NCI-H82 treated with DMSO at 0.1 percent for 48 hours (cell line): ENCODE data around the gene HPCAL4.

Source experiments
- DNase-seq: peaks from one replicate; lab custom pipeline; 2025; ENCODE audit not compliant: unreplicated experiment; lab: John Stamatoyannopoulos, UW

Gene HPCAL4

DNA sequence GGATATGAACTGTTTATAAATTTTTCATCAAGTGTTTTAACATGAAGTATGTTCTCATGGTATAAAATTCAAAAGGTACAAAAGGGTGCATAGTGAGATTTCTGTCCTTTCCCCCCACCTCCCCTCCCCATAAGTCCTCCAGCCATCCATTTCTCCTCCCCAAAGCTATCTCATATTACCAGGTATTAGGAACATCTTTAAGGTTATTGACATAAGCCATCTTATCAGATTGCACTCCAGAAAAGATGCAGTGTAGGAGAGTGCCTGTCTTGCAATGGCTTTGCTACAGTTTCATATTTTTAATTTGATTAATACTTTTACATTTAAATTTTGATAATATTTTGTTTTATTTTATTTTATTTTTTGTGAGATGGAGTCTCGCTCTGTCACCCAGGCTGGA, 13.5 kb upstream of the HPCAL4 start:
- DNase-seq, result no peak

DNA sequence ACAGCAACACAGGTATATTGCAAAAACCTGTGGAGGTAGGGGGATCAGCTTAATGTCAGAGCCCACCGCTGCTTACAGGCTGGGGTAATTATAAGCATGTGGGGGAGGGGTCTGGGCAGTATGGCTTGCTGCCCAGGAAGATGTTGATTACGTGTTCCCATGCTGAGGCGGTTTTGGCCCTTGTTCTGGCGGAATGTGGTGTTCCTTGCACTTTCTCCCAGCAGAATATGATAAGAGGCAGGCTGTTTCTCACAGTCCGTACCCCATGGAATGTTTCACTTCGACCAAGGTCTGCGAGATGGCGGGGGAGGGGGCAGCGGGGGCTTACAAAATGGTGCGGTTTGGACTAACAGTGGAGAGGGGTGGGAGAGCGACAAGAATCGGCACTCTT, 9.8 kb upstream of the HPCAL4 start:
- no peak for DNase-seq

GRCh38 chr1:39700348-39700747, 9.1 kb upstream of the HPCAL4 start:
- no peak for DNase-seq

DNA sequence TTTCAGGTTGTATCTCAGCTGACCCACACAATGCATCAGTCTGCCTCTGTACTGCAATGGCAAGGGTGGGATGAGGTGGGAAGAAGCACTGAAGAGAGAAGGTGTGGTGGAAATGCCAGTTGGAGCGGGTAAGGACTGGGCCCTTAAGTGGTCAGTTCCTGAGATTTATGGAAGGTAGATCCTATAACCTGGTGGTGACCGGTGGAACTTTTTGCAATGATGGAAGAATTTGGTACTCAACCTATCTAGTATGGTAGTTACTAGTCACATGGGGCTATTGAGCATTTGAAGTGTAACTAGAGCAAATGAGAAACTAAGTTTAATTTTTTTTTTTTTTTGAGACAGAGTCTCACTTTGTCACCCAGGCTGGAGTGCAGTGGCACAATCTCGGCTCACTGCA, 8.2 kb upstream of the HPCAL4 start:
- no peak for DNase-seq

DNA sequence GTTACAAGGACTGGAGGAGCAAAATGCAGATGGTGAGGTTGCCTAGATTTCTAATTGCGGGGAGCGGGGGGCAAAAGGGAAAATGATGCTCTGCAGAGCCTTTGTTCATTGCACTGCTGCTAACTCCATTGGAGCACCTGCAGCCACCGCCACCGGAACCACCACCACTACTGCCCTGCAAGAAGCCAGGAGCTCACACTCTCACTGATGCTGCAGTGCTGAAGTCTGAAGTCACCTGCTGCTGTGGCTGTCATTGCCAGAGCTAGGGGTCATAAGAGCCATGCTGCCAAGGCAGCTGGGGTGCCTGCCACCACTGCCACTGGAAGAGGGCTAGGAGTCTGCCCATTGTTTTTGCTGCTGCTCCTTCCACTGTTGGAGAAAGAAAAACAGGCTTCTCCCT, 7.3 kb upstream of the HPCAL4 start:
- DNase-seq, result no peak

DNA sequence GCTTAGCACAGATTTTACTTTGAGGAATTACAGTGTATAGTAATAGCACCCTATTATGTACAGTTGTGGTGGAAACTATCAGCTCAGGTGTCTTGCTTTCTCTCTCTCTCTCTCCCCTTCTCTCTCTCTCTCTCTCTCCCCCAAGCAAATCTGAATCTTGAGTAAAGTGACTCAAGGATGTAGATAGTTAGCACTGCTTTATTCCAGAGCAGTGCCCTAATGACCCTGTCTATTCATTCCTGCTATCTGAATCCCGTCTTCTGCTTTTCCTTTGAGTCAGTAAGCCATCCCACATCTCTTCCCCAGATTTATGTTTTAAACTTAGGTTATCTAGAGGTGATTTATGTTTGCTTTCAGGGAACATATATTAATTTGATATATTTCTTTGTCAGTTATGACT, 5.2 kb upstream of the HPCAL4 start:
- DNase-seq, result no peak

GRCh38 chr1:39695016-39695415, 3.8 kb upstream of the HPCAL4 start:
- no peak for DNase-seq

DNA sequence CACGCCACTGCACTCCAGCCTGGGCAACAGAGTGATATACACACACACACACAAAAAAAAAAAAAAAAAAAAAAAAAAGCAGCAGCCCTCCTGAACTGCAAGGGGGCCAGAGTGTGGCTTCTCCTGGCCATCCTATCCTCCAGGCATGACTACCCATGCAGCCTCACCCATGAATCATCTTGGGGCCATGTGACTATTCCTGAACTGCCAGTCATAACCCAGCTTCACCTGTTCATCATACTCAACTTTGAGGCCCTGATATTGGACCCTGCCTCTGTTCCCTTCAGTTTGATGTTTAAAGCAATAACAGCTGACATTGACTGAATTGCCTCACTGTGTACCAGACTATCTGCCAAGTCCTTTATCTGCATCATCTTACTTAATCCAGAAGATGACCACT, 2.8 kb upstream of the HPCAL4 start:
- DNase-seq, result no peak

- DNase-seq, result no peak
These were observed 1.2 kb upstream of the HPCAL4 start for GRCh38 chr1:39692152-39693074.

GRCh38 chr1:39690794-39691382, 345 bp downstream of the HPCAL4 start:
- DNase-seq, result no peak

- no peak for DNase-seq
These were observed 1.0 kb downstream of the HPCAL4 start for GRCh38 chr1:39690225-39690624.

DNA sequence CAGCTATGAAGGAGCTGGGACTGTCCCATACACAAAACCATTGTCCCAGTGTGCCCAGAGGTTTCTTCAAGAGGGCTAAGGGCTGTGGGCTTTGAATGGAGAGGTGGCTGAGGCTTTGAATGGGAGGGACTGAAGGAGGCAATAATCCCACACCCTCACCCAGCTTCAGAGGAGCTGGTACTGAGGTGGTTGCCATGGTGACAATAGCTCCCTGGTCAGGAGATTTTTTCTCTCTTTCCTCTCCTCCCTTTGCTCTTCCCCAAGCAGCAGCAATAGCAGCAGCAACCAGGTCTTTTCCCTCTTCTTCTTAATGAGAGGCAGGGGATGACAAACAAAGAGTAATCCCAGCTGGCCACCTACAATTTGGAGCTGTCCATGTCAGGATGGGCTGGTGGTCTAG, 1.6 kb downstream of the HPCAL4 start:
- no peak for DNase-seq

DNA sequence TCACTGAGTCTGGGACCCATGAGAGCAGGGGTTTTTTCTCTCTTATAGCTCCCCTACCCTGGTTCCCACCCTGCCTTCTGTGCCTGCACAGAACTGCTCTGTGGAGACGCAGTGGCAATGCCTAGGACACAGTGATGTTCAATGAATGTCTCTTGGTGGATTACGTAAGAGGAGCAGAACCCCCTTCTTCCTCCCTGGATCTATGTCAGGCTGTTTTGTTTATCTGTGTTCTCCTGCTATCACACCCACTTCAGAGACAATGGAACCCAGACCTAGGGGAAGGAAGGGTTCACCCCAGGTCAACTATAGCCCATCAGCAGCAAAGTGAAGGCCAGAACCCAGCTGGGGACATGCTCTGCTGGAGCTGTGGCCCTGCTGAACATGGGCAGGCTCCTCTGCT, 2.0 kb downstream of the HPCAL4 start:
- DNase-seq, result no peak

- no peak for DNase-seq
These were observed 2.5 kb downstream of the HPCAL4 start for GRCh38 chr1:39688706-39689105.

DNA sequence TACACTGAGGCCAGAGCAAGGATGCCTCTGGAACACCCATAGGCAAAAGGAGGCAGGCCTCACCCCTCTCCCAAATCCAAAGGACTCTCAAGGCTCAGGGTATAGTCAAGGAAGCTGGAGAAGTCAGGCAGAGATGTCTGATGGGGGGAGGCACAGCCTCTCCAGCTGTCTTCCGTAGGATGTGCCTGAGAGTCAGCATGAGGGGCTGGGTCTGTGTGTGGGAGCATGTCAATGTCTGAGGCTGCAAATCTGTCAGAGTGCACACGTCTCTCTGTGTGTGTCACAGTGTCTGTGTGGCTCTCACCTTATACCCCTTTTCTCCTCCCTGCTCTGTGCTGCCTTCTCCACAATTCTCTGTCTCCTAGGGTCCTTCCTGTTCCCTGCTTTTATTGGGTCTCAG, 4.0 kb downstream of the HPCAL4 start:
- no peak for DNase-seq

DNA sequence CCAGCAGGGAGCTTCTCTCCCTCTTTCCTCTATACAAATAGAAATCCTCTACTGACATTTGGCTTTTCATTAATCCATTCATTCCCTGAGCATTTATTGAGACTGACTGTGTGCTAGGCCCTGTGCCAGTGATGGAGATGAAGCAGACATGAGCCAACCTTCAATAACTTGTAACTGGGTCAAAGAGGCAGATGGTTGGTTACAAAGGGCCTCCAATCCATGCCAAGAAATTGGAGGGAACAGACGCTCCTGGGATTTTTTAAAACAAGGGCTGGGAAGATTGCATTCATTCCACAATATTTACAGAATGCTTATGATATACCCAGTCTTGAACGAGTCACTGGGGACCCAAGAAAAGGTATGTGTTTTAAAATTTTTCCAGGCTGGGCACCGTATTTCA, 6.2 kb downstream of the HPCAL4 start:
- no peak for DNase-seq

GRCh38 chr1:39684313-39684664, 6.9 kb downstream of the HPCAL4 start:
- DNase-seq, result no peak

- no peak for DNase-seq
These were observed 7.5 kb downstream of the HPCAL4 start for GRCh38 chr1:39683591-39684312.

GRCh38 chr1:39681999-39682398, 9.2 kb downstream of the HPCAL4 start:
- no peak for DNase-seq

DNA sequence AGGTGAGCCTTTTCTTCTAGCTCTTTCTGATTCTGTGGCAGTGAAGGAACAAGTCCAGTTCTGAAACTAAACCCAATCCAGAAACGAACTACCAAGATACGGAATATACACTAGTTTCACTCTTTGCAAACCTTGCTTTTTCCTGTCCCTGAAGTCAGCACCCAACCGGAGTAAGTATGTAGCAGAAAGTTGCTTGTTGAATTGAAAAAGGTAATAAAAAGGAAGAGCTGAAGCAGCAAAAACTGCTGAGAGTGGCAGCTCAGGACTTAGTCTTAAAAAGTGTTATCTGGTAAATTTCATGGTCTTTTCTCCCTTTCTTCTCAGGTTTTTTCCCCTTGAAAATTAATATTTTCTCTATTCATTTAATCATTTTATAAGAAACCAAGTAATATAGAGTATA, 9.9 kb downstream of the HPCAL4 start:
- DNase-seq, result no peak

DNA sequence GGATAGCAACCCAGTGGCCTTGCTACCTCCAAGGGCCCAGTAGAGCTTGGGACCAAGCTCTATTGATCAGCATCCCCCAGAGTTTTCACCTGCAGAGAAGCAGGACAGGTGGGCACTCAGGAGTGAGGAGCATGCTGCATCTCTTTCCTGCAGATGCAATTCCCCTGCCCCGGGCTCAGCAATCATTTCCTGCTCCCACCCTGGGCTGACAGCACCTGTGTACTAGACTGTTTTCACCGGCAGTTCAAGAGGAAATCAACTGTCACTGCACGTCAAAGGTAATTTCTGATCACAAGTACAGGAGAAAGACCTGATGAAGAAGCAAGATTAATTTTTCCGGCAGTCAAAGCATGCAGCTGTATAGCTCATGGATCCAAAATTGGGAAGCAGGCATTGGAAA, 10.5 kb downstream of the HPCAL4 start:
- no peak for DNase-seq

DNA sequence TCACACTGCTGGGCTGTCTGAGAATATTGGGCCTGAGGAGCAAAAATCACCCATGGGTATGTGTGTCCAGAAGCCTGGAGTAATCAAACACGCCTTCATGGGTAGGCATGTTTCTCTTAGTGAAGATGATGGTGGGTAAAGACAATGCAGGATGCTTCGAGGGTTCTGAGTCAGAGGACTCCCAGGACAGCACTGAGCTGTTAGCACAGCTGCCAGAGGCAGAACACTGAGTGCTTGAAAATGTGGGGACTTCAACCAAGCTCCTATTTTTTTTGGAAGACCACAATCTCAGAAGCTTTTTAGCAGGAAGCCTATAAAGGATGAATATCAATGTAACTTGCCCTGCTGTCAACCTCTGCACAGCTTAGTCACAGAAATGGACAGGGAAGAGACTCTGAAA, 11.4 kb downstream of the HPCAL4 start:
- no peak for DNase-seq
